Heart left ventricle (tissue), 16 donors: ENCODE measurements around the gene HMX2. TPM values are rescaled to one million over a fixed set of nuclear protein-coding genes. Genes with fewer than 3 reads are reported as not detected.
A peak's percentile ranks its signal among the peaks of the same experiment; 100 is the strongest.

ENCODE experiments used
- ATAC-seq, 4 donors: fragments of 200-7000 bp; cut with Tn5 transposase; one replicate each; pipeline ENCODE4 v1.9.1; 2020 to 2022; ENCODE audit warnings: moderate library complexity in 4 of 4, mild to moderate bottlenecking in 3 of 4, moderate number of reproducible peaks in 1 of 4
- DNase-seq, 5 donors: peaks; one replicate each; pipeline ENCODE4 v3.0.0-alpha.2; 2020
- H3K27ac ChIP-seq, 12 donors: fragments of 200-600 bp; sonication (generic) in 4 of 12; one replicate each; pipeline versions ENCODE4 v1.5.0 to v1.8.0; 2016 to 2022; ENCODE audit warnings: mild to moderate bottlenecking in 2 of 12
- H3K27me3 ChIP-seq, 9 donors: fragments of 200-600 bp; sonication (generic) in 2 of 9; one replicate each; pipeline versions ENCODE4 v1.5.1 to v1.8.0; 2016 to 2022; ENCODE audit warnings: mild to moderate bottlenecking in 3 of 9
- H3K36me3 ChIP-seq, 9 donors: fragments of 200-600 bp; sonication (generic) in 2 of 9; one replicate each; pipeline versions ENCODE4 v1.5.0 to v1.8.0; 2018 to 2022; ENCODE audit warnings: mild to moderate bottlenecking in 2 of 9
- H3K4me1 ChIP-seq, 12 donors: fragments of 200-600 bp; sonication (generic) in 4 of 12; one replicate each; pipeline versions ENCODE4 v1.5.0 to v1.8.0; 2016 to 2022; ENCODE audit warnings: mild to moderate bottlenecking in 3 of 12
- H3K4me3 ChIP-seq, 12 donors: fragments of 200-600 bp; sonication (generic) in 4 of 12; one replicate each; pipeline versions ENCODE4 v1.5.0 to v1.8.0; 2017 to 2022; ENCODE audit warnings: mild to moderate bottlenecking in 9 of 12, moderate library complexity in 4 of 12
- H3K9me3 ChIP-seq, 12 donors: fragments of 200-600 bp; sonication (generic) in 4 of 12; one replicate each; pipeline versions ENCODE4 v1.5.0 to v1.8.0; 2016 to 2022; ENCODE audit warnings: mild to moderate bottlenecking in 1 of 12
- CTCF ChIP-seq, 12 donors: fragments of 200-600 bp; sonication (generic) in 4 of 12; IDR thresholded peaks; one replicate each; pipeline versions ENCODE4 v1.5.0 to v1.8.0; 2018 to 2022; ENCODE audit warnings: antibody characterized with exemption in 12 of 12, mild to moderate bottlenecking in 5 of 12
- POLR2A ChIP-seq, 2 donors: fragments of 450-650 bp; IDR thresholded peaks; one replicate each; pipeline ENCODE4 v1.6.1; 2017; ENCODE audit warnings: antibody characterized with exemption in 2 of 2, mild to moderate bottlenecking in 2 of 2, moderate library complexity in 2 of 2
- WGBS, 4 donors: extraction: QIAGEN DNeasy Blood & Tissue Kit in 2 of 4; methylation state at CpG; one replicate each; pipeline versions ENCODE4 v1.1.5 to v1.1.7; 2013 to 2018; 5-methylcytosine and 5-hydroxymethylcytosine counted together
- intact Hi-C, 10 donors: fragments of 100-400 bp; cut with DNase I; formaldehyde crosslinking; loops; one replicate each; pipeline versions ENCODE4 v1.11.1 to v1.14.2; 2022
- polyA plus RNA-seq, 2 donors: library from polyadenylated mRNA; stranded (reverse); fragments of 200-250 nt; gene quantifications; one replicate each; pipeline ENCODE4 v1.2.3, GENCODE V29; 2013
- total RNA-seq, 9 donors: library from RNA; depleted of rRNA in 2 of 9; stranded (reverse); fragments of >200 nt in 2 of 9; fragmentation: NEBNext Ultra II Directional in 3 of 9; extraction: Animal tissue kit (Norgen Biotek cat#: 25700) in 3 of 9; gene quantifications; one replicate each; pipeline versions ENCODE4 v1.1.0 to v1.2.4, GENCODE V29; 2016 to 2023
- donor health status: ischemic (EF 13 %, LVEDD 7.1; RV severe dilation, severe dysfunction).
- donor health status: healthy with polysubstance abuse.
- donor health status: DM: no; HTN: yes; CAD: no.
- donor health status: DM: no; HTN: no; CAD: no.
- donor health status: ischemic (EF 25% LVEDD 6.9; RV normal size, moderate dysfunction).
- donor health status: ischemic (EF 25% LVEDD 5.7; RV mildly dilated, moderate dysfunction).
- donor health status: healthy.
- donor health status: DM: yes; HTN: yes; CAD: no.
- donor health status: ischemic (EF 35%, LVEDD 5.7; RV mildly dilated, moderate dysfunction).
- donor health status: nonischemic (EF 11% LVEDD 7.7; RV severe dilation, severe dysfunction).
- donor health status: DM: yes; HTN: yes; CAD: no.
- donor health status: PGD.
- donor health status: ischemic (EF 29% LVEDD 5.4; RV normal size, mild dysfunction).
- donor health status: nonischemic (EF 23%, LVEDD 6.1; RV moderate dilation, normal function).

The HMX2 gene
- total and polyA plus RNA-seq, 11 donors: not detected

GRCh38 chr10:123151737-123152135, 3.8 kb downstream of the HMX2 start:
- WGBS, 4 donors: 19 to 25% (median 22%) methylated on average over 7 of the region's 7 CpGs
- intact Hi-C loops: loop anchor here in 4 of 10 donors (5.0 to 10.0 kb wide), 2 partner anchors 144 to 147 kb away; partner anchors contain the start of genes ACADSB (in 4 of the 4) and IKZF5 (in 4 of the 4)
- no peak for ATAC-seq

GRCh38 chr10:123153486-123154091, 5.7 kb downstream of the HMX2 start:
- Histone ChIP-seq H3K9me3 (no peaks in the 10 kb centered on the region), H3K27ac (no peak overlapping the region), H3K27me3 (peaks cover 32 to 51% (median 46%) of the 10 kb centered on the region in 9 donors), H3K4me1 (peaks cover 4 to 67% (median 36%) of the 10 kb centered on the region in 12 donors), H3K36me3 (peaks cover 0 to 33% (median 26%) of the 10 kb centered on the region in 9 donors), H3K4me3 (peak overlapping the region in 5 of 12 donors; percentile 64 to 99 (median 87))
- ATAC-seq (no peak), DNase-seq (no peak)
- intact Hi-C loops: loop anchor here in 4 of 10 donors (5.0 to 10.0 kb wide), 2 partner anchors 146 to 149 kb away; partner anchors contain the start of genes ACADSB (in 4 of the 4) and IKZF5 (in 4 of the 4)
- 37 to 41% (median 38%) methylated on average over 9 of the region's 9 CpGs for WGBS, 4 donors
- no peak for TF ChIP-seq CTCF (IDR thresholded peaks at IDR 0.05)
- no peak for TF ChIP-seq POLR2A (IDR thresholded peaks at IDR 0.05)

More at GRCh38 chr10:123151737-123152135, 3.8 kb downstream of the HMX2 start:
- peaks cover 0 to 14% (median 8%) of the 10 kb centered on the region in 9 donors for H3K36me3 ChIP-seq
- no peak overlapping the region for H3K27ac ChIP-seq
- H3K4me3 ChIP-seq: no peak overlapping the region
- TF ChIP-seq CTCF (IDR thresholded peaks at IDR 0.05) (no peak), POLR2A (IDR thresholded peaks at IDR 0.05) (no peak)
- H3K27me3 ChIP-seq: peaks cover 50 to 69% (median 65%) of the 10 kb centered on the region in 9 donors
- peaks cover 4 to 64% (median 42%) of the 10 kb centered on the region in 12 donors for H3K4me1 ChIP-seq
- no peak for DNase-seq
- H3K9me3 ChIP-seq: no peaks in the 10 kb centered on the region

GRCh38 chr10:123154092-123154710, 6.3 kb downstream of the HMX2 start, which contains the start of gene BUB3:
TSS of gene BUB3 (plus strand) at chr10:123154402. CDS start at chr10:123154918, 516 bp downstream.
- intact Hi-C loops: loop anchor here in 4 of 10 donors (5.0 to 10.0 kb wide), 2 partner anchors 147 to 149 kb away; partner anchors contain the start of genes ACADSB (in 4 of the 4) and IKZF5 (in 4 of the 4)
- DNase-seq (peak; percentile 97 to 99 (median 99)), ATAC-seq (peak; percentile 99 to 100 (median 99))
- Histone ChIP-seq H3K27me3 (peaks cover 28 to 45% (median 41%) of the 10 kb centered on the region in 9 donors), H3K36me3 (peaks cover 0 to 37% (median 32%) of the 10 kb centered on the region in 9 donors), H3K4me1 (peaks cover 4 to 62% (median 35%) of the 10 kb centered on the region in 12 donors), H3K9me3 (no peaks in the 10 kb centered on the region), H3K27ac (peak within 1 kb of the TSS; percentile 47 to 96 (median 90)), H3K4me3 (peak within 1 kb of the TSS; percentile 64 to 99 (median 85))
- 0 to 1% (median 1%) methylated on average over 37 to 50 of the region's 50 CpGs for WGBS, 4 donors
- TF ChIP-seq POLR2A (IDR thresholded peaks at IDR 0.05): peak in 1 of 2 donors; percentile 82
- TF ChIP-seq CTCF (IDR thresholded peaks at IDR 0.05): peak in 7 of 12 donors; percentile 9 to 51 (median 26)
